GM21737 (cell line): ENCODE results near the gene TXNDC8.
"Not testable (repeated sequence)": the region's sequence is repeated elsewhere in the genome, so short reads cannot be mapped to it uniquely, and the experiment has no call there.

Source experiments
- ATAC-seq: cut with Tn5 transposase; IDR thresholded peaks from one replicate; pipeline ENCODE4 v1.9.1; 2021; ENCODE audit warnings: mild to moderate bottlenecking, moderate library complexity; ENCODE audit not compliant: unreplicated experiment

TXNDC8 gene

GRCh38 chr9:110337727-110338126 lies at the start of gene TXNDC8:
TXNDC8 (minus strand) TSS chr9:110337863.
- ATAC-seq: no peak

- no peak for ATAC-seq
Observed at GRCh38 chr9:110383491-110383890, 45.8 kb upstream of the TXNDC8 start.

GRCh38 chr9:110382731-110383130 lies 45.1 kb upstream of the TXNDC8 start:
- ATAC-seq: no peak

GRCh38 chr9:110371411-110372007 lies 33.8 kb upstream of the TXNDC8 start:
- ATAC-seq: no peak

- ATAC-seq: no peak
Observed at GRCh38 chr9:110370315-110370714, 32.7 kb upstream of the TXNDC8 start.

GRCh38 chr9:110364451-110364850 lies 26.8 kb upstream of the TXNDC8 start:
- no peak for ATAC-seq

GRCh38 chr9:110358992-110359391 lies 21.3 kb upstream of the TXNDC8 start:
- ATAC-seq: not testable (repeated sequence)

- ATAC-seq: no peak
Observed at GRCh38 chr9:110357505-110357904, 19.8 kb upstream of the TXNDC8 start.

- ATAC-seq: no peak
Observed at GRCh38 chr9:110356639-110357395, 19.2 kb upstream of the TXNDC8 start.

- ATAC-seq: no peak
Observed at GRCh38 chr9:110355911-110356310, 18.2 kb upstream of the TXNDC8 start.

- ATAC-seq: no peak
Observed at GRCh38 chr9:110351009-110351467, 13.4 kb upstream of the TXNDC8 start.

- no peak for ATAC-seq
Observed at GRCh38 chr9:110346325-110346724, 8.7 kb upstream of the TXNDC8 start.

- ATAC-seq: no peak
Observed at GRCh38 chr9:110344821-110345220, 7.2 kb upstream of the TXNDC8 start.

GRCh38 chr9:110343551-110343950 lies 5.9 kb upstream of the TXNDC8 start:
- ATAC-seq: no peak

- ATAC-seq: no peak
Observed at GRCh38 chr9:110340306-110340705, 2.6 kb upstream of the TXNDC8 start.

GRCh38 chr9:110338143-110338542 lies 480 bp upstream of the TXNDC8 start:
- ATAC-seq: no peak

- ATAC-seq: no peak
Observed at GRCh38 chr9:110336363-110336762, 1.3 kb downstream of the TXNDC8 start.

GRCh38 chr9:110334871-110335270 lies 2.8 kb downstream of the TXNDC8 start:
- ATAC-seq: no peak

- peak; percentile 68 for ATAC-seq
Observed at GRCh38 chr9:110334183-110334582, 3.5 kb downstream of the TXNDC8 start.

- no peak for ATAC-seq
Observed at GRCh38 chr9:110332766-110333165, 4.9 kb downstream of the TXNDC8 start.

GRCh38 chr9:110330484-110331105 lies 7.1 kb downstream of the TXNDC8 start:
- ATAC-seq: no peak

- ATAC-seq: no peak
Observed at GRCh38 chr9:110329639-110330230, 7.9 kb downstream of the TXNDC8 start.
